T47D (cell line): Measurements from ENCODE around the gene MIDN.
"Not testable (repeated sequence)": the region's sequence is repeated elsewhere in the genome, so short reads cannot be mapped to it uniquely, and the experiment has no call there.

ENCODE experiments used
- DNase-seq, 2 experiments: peaks; one replicate each; pipeline versions ENCODE4 v3.0.0 to v3.0.0-alpha.2; 2011 to 2012; ENCODE audit warnings: low read depth in 1 of 2, low spot score in 1 of 2
- JUND ChIP-seq: IDR thresholded peaks from 2 replicates; pipeline ENCODE4 v1.6.1; 2012; ENCODE audit warnings: low read depth
- in situ Hi-C: cut with HindIII; loops from 2 replicates; pipeline ENCODE4 v1.10.0; 2016; ENCODE audit warnings: low sequenced_read_pairs, low pct_unique_long_range_greater_than_20kb

The MIDN gene

DNA sequence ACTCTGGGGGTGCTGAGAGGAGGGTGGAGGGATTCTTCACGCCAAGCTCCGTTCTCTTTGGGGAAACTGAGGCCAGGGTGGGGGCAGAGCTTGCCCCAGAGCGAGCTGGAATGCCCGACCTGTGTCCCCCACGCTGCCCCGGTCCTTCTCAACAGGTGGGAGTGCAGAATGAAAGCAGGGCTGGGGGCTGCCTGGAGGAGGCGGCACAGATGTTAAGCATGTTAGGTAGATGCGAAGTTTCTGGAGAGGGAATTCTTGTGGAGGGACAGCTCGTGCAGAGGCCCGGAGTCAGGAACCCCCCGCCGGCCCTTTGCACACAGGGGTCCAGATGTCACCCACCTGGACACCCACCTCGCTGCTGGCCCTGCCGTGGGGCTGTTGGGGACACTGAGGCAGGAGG lies 46.3 kb downstream of the MIDN start:
- no peak for DNase-seq
- in situ Hi-C loops: no loop called here
- no peak for TF ChIP-seq JUND

DNA sequence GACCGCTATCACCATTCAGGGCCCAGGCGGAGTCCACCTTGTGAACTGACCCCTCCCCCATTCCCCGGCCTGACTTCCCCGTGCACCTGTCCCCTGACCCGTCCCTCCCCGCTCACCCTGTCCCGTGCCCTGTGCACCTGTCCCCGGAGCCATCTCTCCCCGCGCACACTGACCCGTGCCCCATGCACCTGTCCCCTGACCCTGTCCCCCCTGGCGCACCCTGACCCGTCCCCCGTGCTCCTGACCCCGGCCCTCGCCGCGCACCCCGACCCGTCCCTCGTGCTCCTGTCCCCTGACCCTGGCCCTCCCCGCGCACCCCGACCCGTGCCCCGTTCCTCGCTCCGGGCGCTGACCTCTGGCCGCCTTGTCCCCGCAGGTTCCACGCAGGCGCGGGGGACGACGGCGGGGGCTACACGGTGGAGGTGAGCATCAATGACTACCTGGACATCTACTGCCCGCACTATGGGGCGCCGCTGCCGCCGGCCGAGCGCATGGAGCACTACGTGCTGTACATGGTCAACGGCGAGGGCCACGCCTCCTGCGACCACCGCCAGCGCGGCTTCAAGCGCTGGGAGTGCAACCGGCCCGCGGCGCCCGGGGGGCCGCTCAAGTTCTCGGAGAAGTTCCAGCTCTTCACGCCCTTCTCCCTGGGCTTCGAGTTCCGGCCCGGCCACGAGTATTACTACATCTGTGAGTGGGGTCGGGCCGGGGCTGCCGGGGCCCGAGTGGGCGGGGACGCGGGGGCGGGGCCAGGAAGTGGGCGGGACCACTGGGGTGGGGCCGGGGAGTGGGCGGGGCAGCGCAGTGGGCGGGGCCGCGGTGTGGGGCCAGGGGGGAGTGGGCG lies 47.0 kb downstream of the MIDN start:
- DNase-seq: peak in 1 of 2 experiments; percentile 33
- TF ChIP-seq JUND: no peak
- in situ Hi-C loops: no loop called here

- no peak for DNase-seq
- in situ Hi-C loops: no loop called here
- TF ChIP-seq JUND: no peak
These were observed 47.7 kb downstream of the MIDN start for GRCh38 chr19:1296078-1296477.

GRCh38 chr19:1296575-1297271 lies 48.3 kb downstream of the MIDN start:
- TF ChIP-seq JUND: no peak
- no peak for DNase-seq
- in situ Hi-C loops: no loop called here

DNA sequence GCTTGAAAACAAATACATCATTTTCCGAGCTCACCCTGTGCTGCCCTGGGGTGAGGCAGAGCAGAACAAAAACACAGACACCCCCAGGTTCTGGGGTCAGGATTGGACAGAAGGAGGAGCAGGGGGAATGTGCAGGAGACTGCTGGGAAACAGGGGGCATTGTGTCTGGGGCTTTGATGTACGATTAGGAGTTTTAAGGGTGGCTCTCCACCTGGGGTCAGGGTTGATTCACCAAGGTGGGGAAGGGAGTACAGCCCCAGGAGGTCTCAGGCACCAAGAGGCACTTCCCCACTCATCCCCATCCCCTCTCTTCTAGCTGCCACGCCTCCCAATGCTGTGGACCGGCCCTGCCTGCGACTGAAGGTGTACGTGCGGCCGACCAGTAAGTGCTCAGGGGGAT lies 49.9 kb downstream of the MIDN start:
- in situ Hi-C loops: no loop called here
- TF ChIP-seq JUND: no peak
- DNase-seq: no peak

DNA sequence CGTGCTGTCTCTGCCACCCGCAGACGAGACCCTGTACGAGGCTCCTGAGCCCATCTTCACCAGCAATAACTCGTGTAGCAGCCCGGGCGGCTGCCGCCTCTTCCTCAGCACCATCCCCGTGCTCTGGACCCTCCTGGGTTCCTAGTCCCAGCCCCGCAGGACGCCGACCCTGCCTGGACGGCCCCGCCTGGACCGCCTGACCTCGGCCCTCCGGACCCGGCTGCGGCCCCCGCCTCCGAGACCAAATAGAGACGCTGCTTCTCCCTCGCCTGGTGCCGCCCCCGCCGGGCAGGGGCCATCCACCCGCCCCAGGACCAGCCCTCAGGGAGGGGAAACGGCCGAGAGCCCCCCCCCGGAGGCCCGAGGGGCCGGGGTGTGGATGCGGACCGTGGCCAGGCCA lies 51.4 kb downstream of the MIDN start:
- DNase-seq: no peak
- TF ChIP-seq JUND: no peak
- in situ Hi-C loops: no loop called here

DNA sequence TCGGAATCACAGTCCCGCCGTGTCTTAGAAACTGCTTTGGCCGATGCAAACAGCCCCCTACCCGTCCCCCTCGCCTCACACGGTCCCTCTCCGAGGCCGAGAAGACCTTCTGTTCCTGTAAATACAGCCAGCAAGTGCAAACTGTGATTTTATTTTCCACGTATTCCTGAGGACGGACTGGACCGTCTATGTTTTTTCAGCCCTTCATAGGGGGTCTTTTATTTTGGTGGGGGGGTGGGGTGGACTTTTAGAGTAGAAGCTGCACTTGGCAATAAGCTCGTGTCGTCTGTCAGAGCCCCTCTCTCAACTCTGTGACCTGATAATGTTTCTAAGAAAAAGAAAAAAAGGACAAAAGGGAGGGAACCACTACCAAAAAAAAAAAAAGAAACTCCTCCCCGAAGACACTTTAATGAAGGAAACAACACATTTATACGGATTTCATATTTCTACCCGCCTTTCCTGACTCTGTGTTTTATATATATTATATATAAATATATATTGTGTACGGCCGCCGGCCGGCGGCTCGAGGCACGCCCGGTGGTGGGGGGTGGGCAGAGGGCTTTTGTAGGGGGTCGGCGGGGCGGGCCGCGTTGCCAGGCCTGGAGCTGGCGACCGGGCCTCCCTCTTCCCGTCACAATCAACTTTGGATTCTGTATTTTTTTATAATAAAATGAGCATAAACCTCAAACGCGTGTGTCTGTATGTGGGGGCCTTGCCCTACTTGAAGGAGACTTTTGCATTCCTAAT lies 52.5 kb downstream of the MIDN start:
- in situ Hi-C loops: no loop called here
- no peak for DNase-seq
- TF ChIP-seq JUND: no peak

- in situ Hi-C loops: no loop called here
- TF ChIP-seq JUND: no peak
- no peak for DNase-seq
These were observed 54.3 kb downstream of the MIDN start for GRCh38 chr19:1302533-1303239.

DNA sequence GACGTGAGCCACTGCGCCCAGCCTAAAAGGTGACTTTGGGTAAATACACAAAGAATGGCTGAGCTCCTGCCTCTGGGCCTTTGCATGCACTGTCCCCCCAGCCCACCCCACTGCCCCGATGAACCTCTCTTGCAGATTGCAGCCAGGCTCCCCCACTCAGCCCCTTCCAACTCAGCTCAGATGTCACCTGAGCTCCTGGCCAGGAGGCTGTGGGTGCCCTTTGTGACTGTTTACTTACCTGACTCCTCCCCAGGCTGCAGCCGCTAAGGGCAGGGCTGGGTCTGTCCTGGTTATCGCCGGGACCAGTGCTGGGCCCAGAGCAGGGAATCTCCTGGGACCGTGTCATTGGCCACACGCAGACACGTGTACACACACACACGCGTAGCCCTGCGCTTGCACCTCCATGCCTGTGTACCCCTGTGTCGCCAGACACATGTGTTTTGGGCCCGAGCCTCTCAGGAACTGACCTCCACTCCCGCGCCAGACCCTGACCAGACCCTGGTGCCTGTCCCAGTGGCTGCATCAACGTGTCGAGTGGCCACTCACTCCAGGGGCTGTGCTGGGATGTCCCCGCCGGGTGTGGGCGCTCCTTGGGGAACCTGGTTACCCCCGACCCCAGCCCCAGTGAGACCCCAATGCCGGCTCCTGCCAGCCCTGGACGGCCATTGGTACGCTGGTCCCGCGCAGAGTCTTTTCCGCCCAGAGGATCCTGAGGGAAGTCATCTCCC lies 56.0 kb downstream of the MIDN start:
- TF ChIP-seq JUND: no peak
- in situ Hi-C loops: no loop called here
- DNase-seq: no peak

DNA sequence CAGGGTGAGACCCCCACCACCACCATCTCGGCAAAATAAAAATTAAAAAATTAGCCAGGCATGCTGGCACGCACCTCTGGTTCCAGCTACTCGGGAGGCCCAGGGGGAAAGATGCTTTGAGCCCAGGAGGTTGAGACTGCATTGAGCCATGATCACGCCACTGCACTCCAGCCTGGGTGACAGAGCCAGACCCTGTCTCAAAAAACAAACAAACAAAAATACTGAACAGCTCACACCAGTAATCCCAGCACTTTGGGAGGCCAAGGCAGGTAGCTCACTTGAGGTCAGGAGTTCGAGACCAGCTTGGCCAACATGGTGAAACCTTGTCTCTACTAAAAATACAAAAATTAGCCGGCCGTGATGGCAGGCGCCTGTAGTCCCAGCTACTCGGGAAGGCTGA lies 57.0 kb downstream of the MIDN start:
- DNase-seq, in situ Hi-C loops: not testable (repeated sequence)

GRCh38 chr19:1307320-1307719 lies 58.9 kb downstream of the MIDN start:
- TF ChIP-seq JUND: no peak
- in situ Hi-C loops: no loop called here
- no peak for DNase-seq
